GM12891 (cell line): ENCODE results near the gene NUMB.

Experiments used
- POLR2A ChIP-seq: IDR thresholded peaks from 2 replicates; pipeline ENCODE4 v1.6.1; 2011; ENCODE audit warnings: low read depth, low read length, control low read depth
- POLR2AphosphoS5 ChIP-seq: IDR thresholded peaks from 2 replicates; pipeline ENCODE4 v1.6.1; 2011; ENCODE audit warnings: low read depth, low read length, control low read depth
- SPI1 ChIP-seq: IDR thresholded peaks from 2 replicates; pipeline ENCODE4 v1.6.1; 2011; ENCODE audit warnings: low read depth, low read length, control low read depth

DNA sequence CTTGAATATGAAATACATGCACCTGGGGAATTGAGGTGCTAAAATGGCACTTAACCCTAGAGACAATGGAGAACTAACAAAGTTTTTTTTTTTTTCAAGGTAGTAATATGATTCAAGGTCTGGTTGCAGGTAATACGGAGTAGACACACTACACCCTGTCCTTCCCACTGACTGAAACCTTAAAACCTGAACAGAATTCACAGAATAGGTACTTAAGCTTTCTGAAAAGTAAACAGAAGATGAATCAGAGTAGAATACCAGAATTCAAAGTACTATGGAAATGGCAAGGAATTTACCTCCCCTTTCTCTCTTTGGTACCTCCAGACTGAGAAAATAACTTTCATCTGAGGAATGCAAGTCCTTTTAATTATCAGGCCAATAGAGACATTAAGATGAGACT lies 133.8 kb downstream of the NUMB start:
- TF ChIP-seq POLR2A (no peak), POLR2AphosphoS5 (no peak), SPI1 (no peak)
